Middle frontal gyrus (tissue), 1 donor: ENCODE results near the gene UPK3A.
"Not testable (repeated sequence)": the region's sequence is repeated elsewhere in the genome, so short reads cannot be mapped to it uniquely, and the experiment has no call there.

Experiments
- DNase-seq: peaks from one replicate; pipeline ENCODE4 v3.0.0-alpha.2; 2015; ENCODE audit warnings: low spot score; ENCODE audit errors: extremely low spot score

The UPK3A gene

GRCh38 chr22:45278125-45278524, 6.6 kb upstream of the UPK3A start:
- DNase-seq = no peak

GRCh38 chr22:45280587-45280980, 4.2 kb upstream of the UPK3A start:
- DNase-seq = no peak

GRCh38 chr22:45281010-45281409, 3.7 kb upstream of the UPK3A start:
- no peak for DNase-seq

GRCh38 chr22:45285263-45286058, 712 bp downstream of the UPK3A start:
- no peak for DNase-seq

- no peak for DNase-seq
These were observed 2.3 kb downstream of the UPK3A start for GRCh38 chr22:45286854-45287551.

- no peak for DNase-seq
These were observed 5.7 kb downstream of the UPK3A start for GRCh38 chr22:45290410-45290936.

- DNase-seq = no peak
These were observed 6.5 kb downstream of the UPK3A start for GRCh38 chr22:45291061-45291930.

GRCh38 chr22:45291931-45292290, 7.2 kb downstream of the UPK3A start:
- DNase-seq = no peak

- no peak for DNase-seq
These were observed 8.1 kb downstream of the UPK3A start for GRCh38 chr22:45292731-45293442.

GRCh38 chr22:45294030-45294429, 9.3 kb downstream of the UPK3A start:
- DNase-seq = no peak

- DNase-seq = not testable (repeated sequence)
These were observed 10.3 kb downstream of the UPK3A start for GRCh38 chr22:45295004-45295403.

- no peak for DNase-seq
These were observed 10.7 kb downstream of the UPK3A start for GRCh38 chr22:45295492-45295891.

- DNase-seq = no peak
These were observed 12.0 kb downstream of the UPK3A start for GRCh38 chr22:45296628-45297297.

GRCh38 chr22:45298934-45299505, 14.3 kb downstream of the UPK3A start:
- DNase-seq = no peak

- DNase-seq = no peak
These were observed 18.0 kb downstream of the UPK3A start for GRCh38 chr22:45302751-45303150.

- DNase-seq = no peak
These were observed 18.4 kb downstream of the UPK3A start for GRCh38 chr22:45303181-45303580.

- DNase-seq = no peak
These were observed 20.2 kb downstream of the UPK3A start for GRCh38 chr22:45304971-45305370.

- no peak for DNase-seq
These were observed 20.8 kb downstream of the UPK3A start for GRCh38 chr22:45305456-45306075.

- no peak for DNase-seq
These were observed 21.4 kb downstream of the UPK3A start for GRCh38 chr22:45306139-45306538.
